ENCODE measurements around the gene MYLIP. TPM values are rescaled to one million over a fixed set of nuclear protein-coding genes. Genes with fewer than 3 reads are reported as not detected.

MYLIP gene
- total and polyA plus RNA-seq, 2 of the 13 experiments (the other 11 are each of a cell fraction or from before 2014, with no cell fraction given) = 3.4 to 10.8 TPM

GRCh38 chr6:16137451-16137801, 8.5 kb downstream of the MYLIP start:
- no peaks in the 10 kb centered on the region for H3K9me3 ChIP-seq (ENCODE audit: low read length)
- no peak overlapping the region for H3K4me3 ChIP-seq (replicated peaks in 1 of 3; ENCODE audit: insufficient read depth in 1 of 3, low read depth in 2 of 3, low read length in 3 of 3)
- H3K4me2 ChIP-seq (ENCODE audit: low read depth, low read length) = no peak overlapping the region
- H3K27ac ChIP-seq (ENCODE audit: extremely low read length, insufficient read depth, low read length) = no peak overlapping the region
- no peaks in the 10 kb centered on the region for H4K20me1 ChIP-seq (ENCODE audit: insufficient read depth, low read length)
- no peak for ATAC-seq
- no peaks in the 10 kb centered on the region for H3K27me3 ChIP-seq (ENCODE audit: control insufficient read depth in 1 of 2, insufficient read depth in 2 of 2, low read length in 2 of 2)
- in situ Hi-C loops (cut with HindIII; ENCODE audit: extremely low pct_ligation_motif_present, low pct_unique_long_range_greater_than_20kb) = no loop called here
- H3K9ac ChIP-seq (ENCODE audit: insufficient read depth, low read depth, low read length) = no peak overlapping the region
- H3K79me2 ChIP-seq (ENCODE audit: insufficient read depth, low read length) = no peaks in the 10 kb centered on the region
- ChIA-PET POLR2A (interaction anchor here (2.2 kb wide), 1 partner anchor 9 kb away, joined by 12 read pairs; the partner anchor contains the start of gene MYLIP), CTCF (ENCODE audit: low intra/inter-chr PET ratio, low total read pairs) (no interaction called here)
- no peak for FAIRE-seq
- intact Hi-C loops (cut with micrococcal nuclease; ENCODE audit: unreplicated experiment) = no loop called here
- peaks cover 0 to 2% of the 10 kb centered on the region in 2 experiments; a peak in 4 of 5 replicates for H3K36me3 ChIP-seq (replicated peaks in 1 of 2; ENCODE audit: control insufficient read depth in 1 of 2, insufficient read depth in 2 of 2, low read length in 2 of 2)
- H3K4me1 ChIP-seq (ENCODE audit: insufficient read depth, low read length) = no peaks in the 10 kb centered on the region
- DNase-seq (ENCODE audit: low spot score) = no peak
- BruUV-seq (replicated peaks) = no TSS peak
- H2AFZ ChIP-seq (ENCODE audit: low read length) = no peak overlapping the region
- TF ChIP-seq TGIF2 (CRISPR knock-in tag; IDR thresholded peaks at IDR 0.05) = no peak
- TF ChIP-seq MAX (IDR thresholded peaks at IDR 0.05) = no peak
- TF ChIP-seq PATZ1 (CRISPR knock-in tag; IDR thresholded peaks at IDR 0.05) = no peak
- no peak for TF ChIP-seq ZBTB37 (CRISPR knock-in tag; IDR thresholded peaks at IDR 0.05)
- TF ChIP-seq ZNF124 (CRISPR knock-in tag; IDR thresholded peaks at IDR 0.05) = no peak
- TF ChIP-seq ZNF788 (CRISPR knock-in tag; IDR thresholded peaks at IDR 0.05; ENCODE audit: borderline replicate concordance) = no peak
- no peak for TF ChIP-seq GMEB1 (CRISPR knock-in tag; IDR thresholded peaks at IDR 0.05; ENCODE audit: borderline replicate concordance)
- no peak for TF ChIP-seq ZNF33B (CRISPR knock-in tag; IDR thresholded peaks at IDR 0.05)
- TF ChIP-seq ZKSCAN5 (CRISPR knock-in tag; IDR thresholded peaks at IDR 0.05) = no peak
- no peak for TF ChIP-seq RBAK (CRISPR knock-in tag; IDR thresholded peaks at IDR 0.05)
- TF ChIP-seq ZMYM4 (CRISPR knock-in tag; IDR thresholded peaks at IDR 0.05) = no peak
- no peak for TF ChIP-seq ZNF142 (CRISPR knock-in tag; IDR thresholded peaks at IDR 0.05)
- TF ChIP-seq KDM6A (CRISPR knock-in tag; IDR thresholded peaks at IDR 0.05; ENCODE audit: low read depth) = no peak
- no peak for TF ChIP-seq SNAPC5 (CRISPR knock-in tag; IDR thresholded peaks at IDR 0.05; ENCODE audit: borderline replicate concordance)
- TF ChIP-seq HOXA3 (CRISPR knock-in tag; IDR thresholded peaks at IDR 0.05) = no peak
